CD4-positive, CD25-positive, alpha-beta regulatory T cell (primary cell): ENCODE measurements around the gene ZCCHC10. TPM values are rescaled to one million over a fixed set of nuclear protein-coding genes. Genes with fewer than 3 reads are reported as not detected.
A peak's percentile ranks its signal among the peaks of the same experiment; 100 is the strongest.

Experiments used
- ATAC-seq, 2 donors: fragments of 150-1000 bp; cut with Tn5 transposase; one replicate each; pipeline ENCODE4 v1.10.0; 2021; ENCODE audit warnings: low read depth in 2 of 2, moderate number of reproducible peaks in 2 of 2, moderate library complexity in 1 of 2
- DNase-seq, 3 donors: peaks; one replicate each; pipeline versions ENCODE4 v3.0.0 to v3.0.0-alpha.2; 2012 to 2022; ENCODE audit warnings: mixed read lengths in 1 of 3
- H3K27ac ChIP-seq: one replicate; pipeline ENCODE4 v1.7.0; 2013; ENCODE audit warnings: mild to moderate bottlenecking, low read length; ENCODE audit not compliant: insufficient read depth, poor library complexity, severe bottlenecking
- H3K27me3 ChIP-seq: one replicate; pipeline ENCODE4 v1.7.0; 2013; ENCODE audit warnings: low read length; ENCODE audit not compliant: control insufficient read depth, insufficient read depth
- H3K36me3 ChIP-seq: one replicate; pipeline ENCODE4 v1.7.0; 2013; ENCODE audit warnings: mild to moderate bottlenecking, low read length, moderate library complexity; ENCODE audit not compliant: control insufficient read depth, insufficient read depth
- H3K4me1 ChIP-seq: 2 replicates; pipeline ENCODE4 v1.7.0; 2013; ENCODE audit warnings: mild to moderate bottlenecking, low read length; ENCODE audit not compliant: insufficient read depth, control insufficient read depth, poor library complexity, severe bottlenecking
- H3K4me3 ChIP-seq: one replicate; pipeline ENCODE4 v1.7.0; 2013; ENCODE audit warnings: low read depth, mild to moderate bottlenecking, low read length, moderate library complexity
- H3K9me3 ChIP-seq, 2 experiments: 1 replicate in 1 of 2; 2 replicates in 1 of 2; pipeline ENCODE4 v1.7.0; 2013; ENCODE audit warnings: low read length in 2 of 2, mild to moderate bottlenecking in 1 of 2, moderate library complexity in 1 of 2; ENCODE audit not compliant: control insufficient read depth in 2 of 2
- H3K27ac Mint-ChIP-seq, 3 donors: one replicate each; pipeline ENCODE4 v1.8.0; 2020 to 2022; ENCODE audit warnings: mild to moderate bottlenecking in 3 of 3, mixed read lengths in 3 of 3, moderate library complexity in 2 of 3
- H3K27me3 Mint-ChIP-seq: one replicate; pipeline ENCODE4 v1.8.0; 2022; ENCODE audit warnings: mild to moderate bottlenecking, mixed read lengths
- H3K36me3 Mint-ChIP-seq: one replicate; pipeline ENCODE4 v1.8.0; 2020; ENCODE audit warnings: mixed read lengths
- H3K4me1 Mint-ChIP-seq, 4 donors: one replicate each; pipeline ENCODE4 v1.8.0; 2020 to 2022; ENCODE audit warnings: mixed read lengths in 4 of 4, mild to moderate bottlenecking in 1 of 4
- H3K4me3 Mint-ChIP-seq, 4 donors: one replicate each; pipeline ENCODE4 v1.8.0; 2020 to 2022; ENCODE audit warnings: mild to moderate bottlenecking in 4 of 4, mixed read lengths in 4 of 4, moderate library complexity in 3 of 4
- H3K9me3 Mint-ChIP-seq, 7 donors: one replicate each; pipeline ENCODE4 v1.8.0; 2020 to 2022; ENCODE audit warnings: mixed read lengths in 7 of 7, mild to moderate bottlenecking in 3 of 7, moderate library complexity in 2 of 7
- polyA plus RNA-seq, 4 donors: library from polyadenylated mRNA; unstranded; fragments of 300-500 nt; fragmentation: Illumina TruSeq; gene quantifications; one replicate each; pipeline ENCODE4 v1.2.3, GENCODE V29; 2021
- total RNA-seq: library from RNA; stranded (reverse); gene quantifications from one replicate; pipeline ENCODE4 v1.2.3, GENCODE V29; 2022

The ZCCHC10 gene
- 20.0 TPM for total RNA-seq
- 10 to 100 TPM; 38.7 to 54.0 (median 44.4) TPM for polyA plus RNA-seq

- Histone ChIP-seq H3K4me3 (peak within 1 kb of the TSS; percentile 95), H3K4me1 (peaks cover 10% of the 10 kb centered on the region), H3K27ac (peak within 1 kb of the TSS; percentile 89), H3K36me3 (peaks cover 4% of the 10 kb centered on the region), H3K27me3 (no peaks in the 10 kb centered on the region), H3K9me3 (no peaks in the 10 kb centered on the region)
- ATAC-seq (peak; percentile 99), DNase-seq (peak; percentile 85 to 94 (median 86))
- H3K4me3 Mint-ChIP-seq = peak within 1 kb of the TSS; percentile 96 to 99 (median 97)
- peak within 1 kb of the TSS; percentile 96 to 98 (median 97) for H3K27ac Mint-ChIP-seq
- peaks cover 9% of the 10 kb centered on the region for H3K27me3 Mint-ChIP-seq
- peaks cover 17 to 30% (median 24%) of the 10 kb centered on the region in 4 donors for H3K4me1 Mint-ChIP-seq
- peaks cover 7% of the 10 kb centered on the region for H3K36me3 Mint-ChIP-seq
- H3K9me3 Mint-ChIP-seq = peaks cover 0 to 1% (median 0%) of the 10 kb centered on the region in 7 donors
Observed at GRCh38 chr5:133025804-133026663, at the start of gene ZCCHC10. ZCCHC10 (minus strand) TSS chr5:133026549; CDS start chr5:133026537, 12 bp downstream.

GRCh38 chr5:133075572-133076536, 49.5 kb upstream of the ZCCHC10 start:
- H3K9me3 Mint-ChIP-seq = peaks cover 0 to 1% (median 0%) of the 10 kb centered on the region in 7 donors
- H3K4me1 Mint-ChIP-seq = peaks cover 12 to 38% (median 25%) of the 10 kb centered on the region in 4 donors
- no peak overlapping the region for H3K27ac ChIP-seq
- peaks cover 40% of the 10 kb centered on the region for H3K36me3 Mint-ChIP-seq
- peak overlapping the region in 1 of 3 donors; percentile 24 for H3K27ac Mint-ChIP-seq
- no peaks in the 10 kb centered on the region for H3K27me3 Mint-ChIP-seq
- H3K4me1 ChIP-seq = no peaks in the 10 kb centered on the region
- H3K36me3 ChIP-seq = peaks cover 64% of the 10 kb centered on the region
- no peaks in the 10 kb centered on the region for H3K27me3 ChIP-seq
- no peak overlapping the region for H3K4me3 ChIP-seq
- H3K4me3 Mint-ChIP-seq = no peak overlapping the region
- no peaks in the 10 kb centered on the region for H3K9me3 ChIP-seq
- ATAC-seq (no peak), DNase-seq (no peak)

- H3K27ac Mint-ChIP-seq = peak overlapping the region; percentile 5 to 67 (median 56)
- H3K4me1 Mint-ChIP-seq = peaks cover 8 to 26% (median 17%) of the 10 kb centered on the region in 4 donors
- no peaks in the 10 kb centered on the region for H3K4me1 ChIP-seq
- H3K36me3 ChIP-seq = peaks cover 90% of the 10 kb centered on the region
- H3K36me3 Mint-ChIP-seq = peaks cover 64% of the 10 kb centered on the region
- H3K27me3 Mint-ChIP-seq = no peaks in the 10 kb centered on the region
- H3K4me3 Mint-ChIP-seq = no peak overlapping the region
- peaks cover 0 to 1% (median 0%) of the 10 kb centered on the region in 7 donors for H3K9me3 Mint-ChIP-seq
- no peak overlapping the region for H3K27ac ChIP-seq
- no peaks in the 10 kb centered on the region for H3K27me3 ChIP-seq
- DNase-seq (no peak), ATAC-seq (no peak)
- no peak overlapping the region for H3K4me3 ChIP-seq
- no peaks in the 10 kb centered on the region for H3K9me3 ChIP-seq
Observed at GRCh38 chr5:133072021-133072420, 45.7 kb upstream of the ZCCHC10 start.

DNA sequence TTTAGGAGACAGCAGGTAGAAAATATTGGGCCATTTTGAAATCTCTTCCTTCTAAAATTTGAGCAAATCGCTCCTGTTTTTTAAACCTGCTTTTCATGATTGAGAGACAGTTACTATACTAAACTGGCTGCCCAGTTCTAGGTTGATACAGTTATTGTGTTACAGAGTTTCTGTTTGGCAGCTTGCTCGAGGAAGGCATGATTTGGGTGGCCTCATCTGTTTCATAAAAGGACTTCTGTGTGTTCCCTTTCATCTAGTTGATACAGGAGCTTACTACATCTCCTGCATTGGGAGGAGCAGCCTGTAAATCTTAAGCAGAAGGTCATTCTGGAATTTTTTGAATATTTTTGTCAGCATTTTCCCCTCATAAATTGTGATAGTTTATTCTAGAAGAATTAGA, 39.7 kb upstream of the ZCCHC10 start:
- no peak overlapping the region for H3K27ac Mint-ChIP-seq
- H3K4me3 Mint-ChIP-seq = no peak overlapping the region
- no peaks in the 10 kb centered on the region for H3K27me3 Mint-ChIP-seq
- Histone ChIP-seq H3K4me1 (peaks cover 11% of the 10 kb centered on the region), H3K36me3 (peaks cover 57% of the 10 kb centered on the region), H3K4me3 (no peak overlapping the region), H3K27me3 (no peaks in the 10 kb centered on the region), H3K9me3 (no peaks in the 10 kb centered on the region), H3K27ac (no peak overlapping the region)
- ATAC-seq = no peak
- no peaks in the 10 kb centered on the region for H3K9me3 Mint-ChIP-seq
- H3K4me1 Mint-ChIP-seq = peaks cover 32 to 45% (median 35%) of the 10 kb centered on the region in 4 donors
- DNase-seq = no peak
- H3K36me3 Mint-ChIP-seq = peaks cover 47% of the 10 kb centered on the region

DNA sequence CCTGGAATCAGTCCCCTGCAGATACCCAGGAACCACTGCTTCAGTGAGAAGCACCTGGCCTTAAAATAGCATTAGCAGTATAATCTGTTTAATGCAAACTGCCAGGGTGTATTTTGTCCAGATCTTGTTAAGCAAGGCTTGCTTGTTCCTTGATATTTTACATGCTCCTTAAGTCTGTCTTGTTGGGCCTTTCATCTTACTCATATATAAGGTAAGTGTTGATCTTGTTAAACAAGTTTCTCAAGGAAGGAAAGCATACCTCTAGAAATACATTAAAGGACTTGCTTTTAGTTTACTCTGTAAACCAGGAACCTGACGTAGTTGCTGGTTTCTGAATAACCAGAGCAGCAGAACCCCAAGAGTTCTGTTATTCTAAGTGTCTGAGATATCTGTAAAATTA, 39.1 kb upstream of the ZCCHC10 start:
- no peak for DNase-seq
- Histone ChIP-seq H3K4me3 (no peak overlapping the region), H3K9me3 (no peaks in the 10 kb centered on the region), H3K36me3 (peaks cover 53% of the 10 kb centered on the region), H3K27ac (no peak overlapping the region), H3K27me3 (no peaks in the 10 kb centered on the region), H3K4me1 (peaks cover 11% of the 10 kb centered on the region)
- H3K4me1 Mint-ChIP-seq = peaks cover 32 to 45% (median 36%) of the 10 kb centered on the region in 4 donors
- H3K9me3 Mint-ChIP-seq = no peaks in the 10 kb centered on the region
- H3K4me3 Mint-ChIP-seq = no peak overlapping the region
- H3K27ac Mint-ChIP-seq = peak overlapping the region in 1 of 3 donors; percentile 20
- ATAC-seq = no peak
- H3K36me3 Mint-ChIP-seq = peaks cover 43% of the 10 kb centered on the region
- no peaks in the 10 kb centered on the region for H3K27me3 Mint-ChIP-seq

- Histone ChIP-seq H3K36me3 (peaks cover 38% of the 10 kb centered on the region), H3K27me3 (no peaks in the 10 kb centered on the region), H3K9me3 (no peaks in the 10 kb centered on the region), H3K4me1 (peaks cover 11% of the 10 kb centered on the region), H3K27ac (no peak overlapping the region), H3K4me3 (no peak overlapping the region)
- Mint-ChIP-seq H3K9me3 (no peaks in the 10 kb centered on the region), H3K4me1 (peaks cover 33 to 51% (median 43%) of the 10 kb centered on the region in 4 donors), H3K27ac (peak overlapping the region in 1 of 3 donors; percentile 31), H3K27me3 (no peaks in the 10 kb centered on the region), H3K36me3 (peaks cover 34% of the 10 kb centered on the region), H3K4me3 (no peak overlapping the region)
- no peak for DNase-seq
- ATAC-seq = no peak
Observed at GRCh38 chr5:133063965-133064364, 37.6 kb upstream of the ZCCHC10 start.

DNA sequence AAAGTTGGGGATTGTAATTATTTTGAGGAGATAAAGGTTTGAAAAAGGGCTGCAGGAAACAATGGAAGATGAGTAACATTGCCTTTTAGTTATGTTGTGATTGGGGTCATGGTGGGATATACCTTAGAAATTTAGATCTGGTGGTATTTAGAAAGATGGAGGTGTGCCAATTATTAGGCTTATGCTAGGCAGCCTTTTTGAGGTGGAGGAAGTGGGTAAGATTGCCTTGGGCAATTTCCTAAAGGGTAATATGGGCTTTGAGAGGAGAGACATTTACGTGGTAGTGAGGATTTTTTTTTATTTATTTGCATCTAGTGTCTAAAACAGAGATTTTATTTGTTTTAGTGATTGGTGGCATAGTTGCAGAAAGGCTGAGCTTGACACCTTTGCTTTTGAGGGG, 35.9 kb upstream of the ZCCHC10 start:
- H3K9me3 Mint-ChIP-seq = no peaks in the 10 kb centered on the region
- Histone ChIP-seq H3K9me3 (no peaks in the 10 kb centered on the region), H3K36me3 (peaks cover 21% of the 10 kb centered on the region), H3K4me1 (peaks cover 16% of the 10 kb centered on the region), H3K4me3 (peak overlapping the region; percentile 1), H3K27me3 (no peaks in the 10 kb centered on the region), H3K27ac (no peak overlapping the region)
- H3K27ac Mint-ChIP-seq = peak overlapping the region; percentile 6 to 47 (median 34)
- peaks cover 19% of the 10 kb centered on the region for H3K36me3 Mint-ChIP-seq
- no peaks in the 10 kb centered on the region for H3K27me3 Mint-ChIP-seq
- H3K4me1 Mint-ChIP-seq = peaks cover 37 to 52% (median 46%) of the 10 kb centered on the region in 4 donors
- peak overlapping the region in 2 of 4 donors; percentile 28 to 32 for H3K4me3 Mint-ChIP-seq
- no peak for DNase-seq
- no peak for ATAC-seq
